Measurements from ENCODE around the gene KCTD19.

KCTD19 gene

GRCh38 chr16:67339453-67339852 lies 12.9 kb upstream of the KCTD19 start:
- TF ChIP-seq CTCF (conservative IDR thresholded peaks at IDR 0.05) (no peak), ZFX (IDR thresholded peaks at IDR 0.05) (no peak)
- H3K27ac ChIP-seq, result no peak overlapping the region

GRCh38 chr16:67336648-67337047 lies 10.1 kb upstream of the KCTD19 start:
- TF ChIP-seq ZFX (IDR thresholded peaks at IDR 0.05) (no peak), CTCF (conservative IDR thresholded peaks at IDR 0.05) (no peak)
- H3K27ac ChIP-seq, result peak overlapping the region; percentile 40; the same call in 1 of the 2 replicates

GRCh38 chr16:67336116-67336515 lies 9.6 kb upstream of the KCTD19 start:
- no peak for TF ChIP-seq ZFX (IDR thresholded peaks at IDR 0.05)
- TF ChIP-seq CTCF (conservative IDR thresholded peaks at IDR 0.05), result no peak
- peak overlapping the region; percentile 69 for H3K27ac ChIP-seq

- TF ChIP-seq ZFX (IDR thresholded peaks at IDR 0.05) (no peak), CTCF (conservative IDR thresholded peaks at IDR 0.05) (no peak)
- no peak overlapping the region for H3K27ac ChIP-seq
These were observed 6.8 kb upstream of the KCTD19 start for GRCh38 chr16:67333315-67333714.

GRCh38 chr16:67329901-67330300 lies 3.4 kb upstream of the KCTD19 start:
- no peak overlapping the region for H3K27ac ChIP-seq
- TF ChIP-seq CTCF (conservative IDR thresholded peaks at IDR 0.05), result no peak
- TF ChIP-seq ZFX (IDR thresholded peaks at IDR 0.05), result no peak

GRCh38 chr16:67327743-67328142 lies 1.2 kb upstream of the KCTD19 start:
- TF ChIP-seq CTCF (conservative IDR thresholded peaks at IDR 0.05) (no peak), ZFX (IDR thresholded peaks at IDR 0.05) (no peak)
- no peak overlapping the region for H3K27ac ChIP-seq

GRCh38 chr16:67326115-67326471 lies 448 bp downstream of the KCTD19 start:
- TF ChIP-seq CTCF (conservative IDR thresholded peaks at IDR 0.05) (no peak), ZFX (IDR thresholded peaks at IDR 0.05) (no peak)
- H3K27ac ChIP-seq, result no peak overlapping the region
